T-helper 2 cell treated with Interferon-gamma antibody and Interleukin-4, amounts not matched to agents 5 μg/mL and 100 μg/mL, for 36 hours (primary cell): ENCODE measurements around the gene FBXW9.
A peak's percentile ranks its signal among the peaks of the same experiment; 100 is the strongest.
"Not testable (repeated sequence)": the region's sequence is repeated elsewhere in the genome, so short reads cannot be mapped to it uniquely, and the experiment has no call there.

Experiments
- DNase-seq: peaks from one replicate; pipeline ENCODE4 v3.0.0; 2021; ENCODE audit warnings: low spot score
- H3K27ac Mint-ChIP-seq: one replicate; pipeline ENCODE4 v1.8.0; 2021; ENCODE audit warnings: mild to moderate bottlenecking, mixed read lengths
- H3K27me3 Mint-ChIP-seq: one replicate; pipeline ENCODE4 v1.8.0; 2021; ENCODE audit warnings: low read depth, mixed read lengths
- H3K36me3 Mint-ChIP-seq: one replicate; pipeline ENCODE4 v1.8.0; 2021; ENCODE audit warnings: low read depth, mixed read lengths
- H3K4me1 Mint-ChIP-seq: one replicate; pipeline ENCODE4 v1.8.0; 2021; ENCODE audit warnings: low read depth, mixed read lengths
- H3K4me3 Mint-ChIP-seq: one replicate; pipeline ENCODE4 v1.8.0; 2022; ENCODE audit warnings: mild to moderate bottlenecking, moderate library complexity, mixed read lengths
- H3K9me3 Mint-ChIP-seq: one replicate; pipeline ENCODE4 v1.8.0; 2021; ENCODE audit warnings: mixed read lengths

The FBXW9 gene

GRCh38 chr19:12722566-12723380 lies 26.3 kb upstream of the FBXW9 start:
- Mint-ChIP-seq H3K9me3 (no peaks in the 10 kb centered on the region), H3K27me3 (no peaks in the 10 kb centered on the region), H3K4me1 (peaks cover 14% of the 10 kb centered on the region), H3K36me3 (peaks cover 26% of the 10 kb centered on the region), H3K27ac (peak overlapping the region; percentile 79), H3K4me3 (peak overlapping the region; percentile 89)
- DNase-seq: peak; percentile 94

GRCh38 chr19:12721656-12722565 lies 25.5 kb upstream of the FBXW9 start:
- peak overlapping the region; percentile 91 for H3K27ac Mint-ChIP-seq
- H3K36me3 Mint-ChIP-seq: peaks cover 23% of the 10 kb centered on the region
- H3K9me3 Mint-ChIP-seq: no peaks in the 10 kb centered on the region
- DNase-seq: peak; percentile 15
- peaks cover 14% of the 10 kb centered on the region for H3K4me1 Mint-ChIP-seq
- peak overlapping the region; percentile 97 for H3K4me3 Mint-ChIP-seq
- no peaks in the 10 kb centered on the region for H3K27me3 Mint-ChIP-seq

- Mint-ChIP-seq H3K4me3 (peak overlapping the region; percentile 97), H3K9me3 (no peaks in the 10 kb centered on the region), H3K27me3 (no peaks in the 10 kb centered on the region), H3K27ac (peak overlapping the region; percentile 91), H3K4me1 (peaks cover 14% of the 10 kb centered on the region), H3K36me3 (peaks cover 27% of the 10 kb centered on the region)
- no peak for DNase-seq
These were observed 24.6 kb upstream of the FBXW9 start for GRCh38 chr19:12720851-12721655.

GRCh38 chr19:12720296-12720695 lies 23.9 kb upstream of the FBXW9 start:
- H3K9me3 Mint-ChIP-seq: no peaks in the 10 kb centered on the region
- H3K36me3 Mint-ChIP-seq: peaks cover 27% of the 10 kb centered on the region
- H3K27me3 Mint-ChIP-seq: no peaks in the 10 kb centered on the region

GRCh38 chr19:12715929-12716328 lies 19.5 kb upstream of the FBXW9 start:
- Mint-ChIP-seq H3K36me3 (peaks cover 35% of the 10 kb centered on the region), H3K27ac (no peak overlapping the region), H3K4me1 (peaks cover 3% of the 10 kb centered on the region), H3K9me3 (no peaks in the 10 kb centered on the region), H3K4me3 (no peak overlapping the region), H3K27me3 (no peaks in the 10 kb centered on the region)
- no peak for DNase-seq

More at GRCh38 chr19:12720296-12720695, 23.9 kb upstream of the FBXW9 start:
- Mint-ChIP-seq H3K4me3 (peak overlapping the region; percentile 85), H3K27ac (peak overlapping the region; percentile 76), H3K4me1 (peaks cover 14% of the 10 kb centered on the region)
- no peak for DNase-seq

GRCh38 chr19:12715102-12715501 lies 18.7 kb upstream of the FBXW9 start:
- Mint-ChIP-seq H3K27me3 (no peaks in the 10 kb centered on the region), H3K9me3 (no peaks in the 10 kb centered on the region), H3K36me3 (peaks cover 35% of the 10 kb centered on the region), H3K27ac (no peak overlapping the region), H3K4me1 (no peaks in the 10 kb centered on the region), H3K4me3 (no peak overlapping the region)
- no peak for DNase-seq

GRCh38 chr19:12713304-12713703 lies 16.9 kb upstream of the FBXW9 start:
- not testable (repeated sequence) for H3K4me3 Mint-ChIP-seq
- peaks cover 32% of the 10 kb centered on the region for H3K36me3 Mint-ChIP-seq

GRCh38 chr19:12712077-12712476 lies 15.6 kb upstream of the FBXW9 start:
- H3K4me1 Mint-ChIP-seq, DNase-seq, H3K4me3 Mint-ChIP-seq, H3K27ac Mint-ChIP-seq, H3K27me3 Mint-ChIP-seq, H3K9me3 Mint-ChIP-seq: not testable (repeated sequence)
- H3K36me3 Mint-ChIP-seq: peaks cover 34% of the 10 kb centered on the region

More at GRCh38 chr19:12713304-12713703, 16.9 kb upstream of the FBXW9 start:
- H3K27ac Mint-ChIP-seq, H3K4me1 Mint-ChIP-seq, H3K27me3 Mint-ChIP-seq, H3K9me3 Mint-ChIP-seq, DNase-seq: not testable (repeated sequence)

- H3K4me1 Mint-ChIP-seq: no peaks in the 10 kb centered on the region
- no peaks in the 10 kb centered on the region for H3K9me3 Mint-ChIP-seq
- no peak for DNase-seq
- H3K27ac Mint-ChIP-seq: no peak overlapping the region
- H3K4me3 Mint-ChIP-seq: no peak overlapping the region
- H3K36me3 Mint-ChIP-seq: peaks cover 37% of the 10 kb centered on the region
- no peaks in the 10 kb centered on the region for H3K27me3 Mint-ChIP-seq
These were observed 14.8 kb upstream of the FBXW9 start for GRCh38 chr19:12711187-12711586.

GRCh38 chr19:12708641-12709040 lies 12.2 kb upstream of the FBXW9 start:
- H3K27ac Mint-ChIP-seq: no peak overlapping the region
- DNase-seq: no peak
- no peaks in the 10 kb centered on the region for H3K9me3 Mint-ChIP-seq
- no peaks in the 10 kb centered on the region for H3K4me1 Mint-ChIP-seq
- H3K27me3 Mint-ChIP-seq: no peaks in the 10 kb centered on the region
- H3K36me3 Mint-ChIP-seq: peaks cover 43% of the 10 kb centered on the region
- no peak overlapping the region for H3K4me3 Mint-ChIP-seq

- no peaks in the 10 kb centered on the region for H3K4me1 Mint-ChIP-seq
- H3K36me3 Mint-ChIP-seq: peaks cover 46% of the 10 kb centered on the region
- no peaks in the 10 kb centered on the region for H3K9me3 Mint-ChIP-seq
These were observed 9.9 kb upstream of the FBXW9 start for GRCh38 chr19:12706332-12706718.

GRCh38 chr19:12705654-12706331 lies 9.4 kb upstream of the FBXW9 start:
- Mint-ChIP-seq H3K27me3 (no peaks in the 10 kb centered on the region), H3K4me3 (no peak overlapping the region), H3K4me1 (no peaks in the 10 kb centered on the region), H3K9me3 (no peaks in the 10 kb centered on the region), H3K36me3 (peaks cover 47% of the 10 kb centered on the region), H3K27ac (no peak overlapping the region)
- no peak for DNase-seq

More at GRCh38 chr19:12706332-12706718, 9.9 kb upstream of the FBXW9 start:
- no peak overlapping the region for H3K27ac Mint-ChIP-seq
- H3K4me3 Mint-ChIP-seq: no peak overlapping the region
- H3K27me3 Mint-ChIP-seq: no peaks in the 10 kb centered on the region
- no peak for DNase-seq

- H3K36me3 Mint-ChIP-seq: peaks cover 48% of the 10 kb centered on the region
- H3K9me3 Mint-ChIP-seq: no peaks in the 10 kb centered on the region
- H3K27ac Mint-ChIP-seq: no peak overlapping the region
- H3K27me3 Mint-ChIP-seq: no peaks in the 10 kb centered on the region
- no peak for DNase-seq
- no peak overlapping the region for H3K4me3 Mint-ChIP-seq
- no peaks in the 10 kb centered on the region for H3K4me1 Mint-ChIP-seq
These were observed 8.7 kb upstream of the FBXW9 start for GRCh38 chr19:12705169-12705568.
